Hepatocyte (in vitro differentiated cells): ENCODE data around the gene CDA. TPM values are rescaled to one million over a fixed set of nuclear protein-coding genes. Genes with fewer than 3 reads are reported as not detected.

Experiments
- DNase-seq: peaks from one replicate; pipeline ENCODE4 v3.0.0-alpha.2; 2016; ENCODE audit warnings: low spot score
- H2AFZ ChIP-seq: fragments of 200-600 bp; sonication (generic); 2 replicates; pipeline ENCODE4 v1.6.0; 2016; ENCODE audit warnings: antibody characterized with exemption, mild to moderate bottlenecking
- H3K27ac ChIP-seq: fragments of 200-600 bp; sonication (generic); 2 replicates; pipeline ENCODE4 v1.5.1; 2016; ENCODE audit warnings: mild to moderate bottlenecking
- H3K27me3 ChIP-seq: fragments of 200-600 bp; sonication (generic); 2 replicates; pipeline ENCODE4 v1.6.1; 2016
- H3K36me3 ChIP-seq: fragments of 200-600 bp; sonication (generic); replicated peaks from 2 replicates; pipeline ENCODE4 v1.5.1; 2016; ENCODE audit warnings: low read depth; ENCODE audit not compliant: insufficient read depth
- H3K4me1 ChIP-seq: fragments of 200-600 bp; sonication (generic); 2 replicates; pipeline ENCODE4 v1.5.1; 2016; ENCODE audit warnings: mild to moderate bottlenecking, moderate library complexity; ENCODE audit not compliant: insufficient read depth
- H3K4me2 ChIP-seq: fragments of 200-600 bp; sonication (generic); 2 replicates; pipeline ENCODE4 v1.6.0; 2016
- H3K4me3 ChIP-seq: fragments of 200-600 bp; sonication (generic); 2 replicates; pipeline ENCODE4 v1.5.1; 2016; ENCODE audit warnings: mild to moderate bottlenecking
- H3K79me2 ChIP-seq: fragments of 200-600 bp; sonication (generic); 2 replicates; pipeline ENCODE4 v1.6.0; 2017; ENCODE audit warnings: mild to moderate bottlenecking
- H3K9me2 ChIP-seq: fragments of 200-600 bp; sonication (generic); replicated peaks from 2 replicates; pipeline ENCODE4 v1.6.0; 2017; ENCODE audit warnings: mild to moderate bottlenecking; ENCODE audit not compliant: insufficient read depth
- H3K9me3 ChIP-seq: fragments of 200-600 bp; sonication (generic); 2 replicates; pipeline ENCODE4 v1.5.1; 2016; ENCODE audit warnings: low read depth, mild to moderate bottlenecking
- H4K20me1 ChIP-seq: fragments of 200-600 bp; sonication (generic); 2 replicates; pipeline ENCODE4 v1.6.0; 2016; ENCODE audit warnings: mild to moderate bottlenecking; ENCODE audit not compliant: insufficient read depth, poor library complexity, severe bottlenecking
- EZH2 ChIP-seq: fragments of 200-600 bp; sonication (generic); IDR thresholded peaks from 2 replicates; pipeline ENCODE4 v1.6.1; 2016; ENCODE audit warnings: antibody characterized with exemption, mild to moderate bottlenecking, borderline replicate concordance
- EZH2phosphoT487 ChIP-seq: fragments of 200-600 bp; sonication (generic); IDR thresholded peaks from one replicate; pipeline ENCODE4 v1.6.1; 2018; ENCODE audit warnings: antibody characterized with exemption, mild to moderate bottlenecking, low read depth, moderate library complexity; ENCODE audit not compliant: unreplicated experiment, severe bottlenecking
- WGBS: methylation state at CpG from one replicate; pipeline ENCODE4 v1.1.6; 2016; ENCODE audit warnings: low lambda C conversion rate; ENCODE audit errors: missing lambda C conversion rate; 5-methylcytosine and 5-hydroxymethylcytosine counted together
- polyA plus RNA-seq: library from polyadenylated mRNA; unstranded; fragments of >200 nt; fragmentation: Nextera tagmentation; extraction: Ambion mirVana; gene quantifications from 2 replicates; pipeline ENCODE4 v1.2.1, GENCODE V29; 2016
- total RNA-seq: library from RNA; depleted of rRNA; stranded (reverse); fragments of >200 nt; gene quantifications from 2 replicates; pipeline ENCODE4 v1.2.3, GENCODE V29; 2014
- TF ChIP-seq, protein P1 (sequence below): fragments of 200-600 bp; sonication (generic); IDR thresholded peaks from 2 replicates; pipeline ENCODE4 v1.5.1; 2016; ENCODE audit warnings: antibody characterized with exemption, mild to moderate bottlenecking; ENCODE audit not compliant: poor library complexity

CDA gene
- total and polyA plus RNA-seq, 2 experiments from 2014 or later: 2.1 TPM

DNA sequence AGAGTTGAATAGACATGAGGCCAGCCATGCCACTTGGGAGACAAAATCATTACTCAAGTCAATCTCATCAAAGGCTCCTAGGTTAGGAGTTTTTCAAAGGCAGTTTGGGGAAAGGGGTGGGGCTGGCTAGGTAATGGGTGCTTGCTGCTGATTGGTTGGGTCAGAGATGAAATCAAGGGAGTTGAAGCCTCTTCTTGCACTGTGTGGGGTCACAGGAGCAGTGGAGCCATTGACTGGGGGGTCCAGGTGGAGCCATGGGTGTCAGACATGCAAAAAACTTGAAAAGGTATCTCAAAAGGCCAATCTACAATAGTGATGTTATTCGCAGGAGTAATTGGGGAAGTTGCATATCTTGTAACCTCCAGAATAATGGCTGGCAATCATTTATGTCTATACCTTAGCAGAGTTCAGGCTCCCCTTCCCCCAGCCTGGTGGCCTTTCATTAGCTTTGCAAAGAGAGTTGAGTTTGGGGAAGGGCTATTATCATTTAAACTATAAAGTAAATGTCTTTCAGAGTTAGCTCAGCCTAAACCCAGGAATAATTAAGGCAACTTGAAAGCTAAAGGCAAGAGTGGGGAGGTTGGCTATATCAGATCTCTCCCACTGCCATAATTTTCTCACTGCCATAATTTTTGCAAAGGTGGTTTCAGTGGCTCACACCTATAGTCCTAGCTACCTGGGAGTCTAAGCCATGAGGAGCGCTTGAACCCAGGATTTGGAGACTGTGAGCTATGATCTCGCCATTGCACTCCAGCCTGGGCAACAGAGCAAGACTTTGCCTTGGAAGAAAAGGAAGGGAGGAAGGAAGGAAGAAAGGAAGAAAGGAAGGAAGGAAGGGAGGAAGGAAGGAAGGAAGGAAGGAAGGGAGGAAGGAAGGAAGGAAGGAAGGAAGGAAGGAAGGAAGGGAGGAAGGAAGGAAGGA lies 36.5 kb downstream of the CDA start:
- H3K4me2 ChIP-seq: no peak overlapping the region
- TF ChIP-seq, protein P1, sequence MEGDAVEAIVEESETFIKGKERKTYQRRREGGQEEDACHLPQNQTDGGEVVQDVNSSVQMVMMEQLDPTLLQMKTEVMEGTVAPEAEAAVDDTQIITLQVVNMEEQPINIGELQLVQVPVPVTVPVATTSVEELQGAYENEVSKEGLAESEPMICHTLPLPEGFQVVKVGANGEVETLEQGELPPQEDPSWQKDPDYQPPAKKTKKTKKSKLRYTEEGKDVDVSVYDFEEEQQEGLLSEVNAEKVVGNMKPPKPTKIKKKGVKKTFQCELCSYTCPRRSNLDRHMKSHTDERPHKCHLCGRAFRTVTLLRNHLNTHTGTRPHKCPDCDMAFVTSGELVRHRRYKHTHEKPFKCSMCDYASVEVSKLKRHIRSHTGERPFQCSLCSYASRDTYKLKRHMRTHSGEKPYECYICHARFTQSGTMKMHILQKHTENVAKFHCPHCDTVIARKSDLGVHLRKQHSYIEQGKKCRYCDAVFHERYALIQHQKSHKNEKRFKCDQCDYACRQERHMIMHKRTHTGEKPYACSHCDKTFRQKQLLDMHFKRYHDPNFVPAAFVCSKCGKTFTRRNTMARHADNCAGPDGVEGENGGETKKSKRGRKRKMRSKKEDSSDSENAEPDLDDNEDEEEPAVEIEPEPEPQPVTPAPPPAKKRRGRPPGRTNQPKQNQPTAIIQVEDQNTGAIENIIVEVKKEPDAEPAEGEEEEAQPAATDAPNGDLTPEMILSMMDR: no peak
- TF ChIP-seq EZH2phosphoT487: no peak
- no peak for TF ChIP-seq EZH2
- WGBS: 68% methylated on average over 3 of the region's 3 CpGs

GRCh38 chr1:20626098-20626427 lies 37.2 kb downstream of the CDA start:
- no peaks in the 10 kb centered on the region for H4K20me1 ChIP-seq
- no peaks in the 10 kb centered on the region for H3K9me2 ChIP-seq
- H3K36me3 ChIP-seq: no peaks in the 10 kb centered on the region
- no peak for DNase-seq
- H2AFZ ChIP-seq: no peak overlapping the region
- no peaks in the 10 kb centered on the region for H3K9me3 ChIP-seq
- TF ChIP-seq EZH2phosphoT487 (no peak), EZH2 (no peak)
- TF ChIP-seq, protein P1: no peak
- no peak overlapping the region for H3K27ac ChIP-seq
- no peaks in the 10 kb centered on the region for H3K4me1 ChIP-seq
- H3K4me3 ChIP-seq: no peak overlapping the region
- H3K4me2 ChIP-seq: no peak overlapping the region
- no peaks in the 10 kb centered on the region for H3K27me3 ChIP-seq
- no peaks in the 10 kb centered on the region for H3K79me2 ChIP-seq
- no CpG with 5 or more reads among the region's 1 CpG for WGBS

More for the DNA sequence above, 36.5 kb downstream of the CDA start:
- no peak overlapping the region for H3K27ac ChIP-seq
- H3K9me3 ChIP-seq: no peaks in the 10 kb centered on the region
- no peak overlapping the region for H3K4me3 ChIP-seq
- H4K20me1 ChIP-seq: no peaks in the 10 kb centered on the region
- no peaks in the 10 kb centered on the region for H3K9me2 ChIP-seq
- no peaks in the 10 kb centered on the region for H3K79me2 ChIP-seq
- no peaks in the 10 kb centered on the region for H3K36me3 ChIP-seq
- no peak overlapping the region for H2AFZ ChIP-seq
- no peak for DNase-seq
- no peaks in the 10 kb centered on the region for H3K27me3 ChIP-seq
- H3K4me1 ChIP-seq: no peaks in the 10 kb centered on the region

DNA sequence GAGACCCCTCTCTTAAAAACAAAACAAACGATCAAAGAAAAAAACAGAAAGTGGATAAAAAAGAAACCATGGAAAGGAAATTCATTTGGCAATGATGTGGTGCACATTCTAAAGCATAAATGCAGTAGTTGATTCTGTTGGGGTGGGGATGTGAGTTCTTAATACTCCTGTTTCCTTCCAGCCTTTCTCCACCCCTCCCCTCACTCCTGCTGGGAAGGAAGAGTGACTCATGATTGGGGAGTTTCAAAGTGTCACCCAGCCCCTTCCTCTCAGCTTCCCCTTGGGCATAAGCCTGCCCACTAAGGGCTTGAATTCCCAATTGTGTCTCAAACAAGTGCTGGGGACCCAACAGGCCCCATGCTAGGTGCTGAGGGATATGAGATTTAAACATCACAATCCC lies 37.6 kb downstream of the CDA start:
- Histone ChIP-seq H3K4me2 (no peak overlapping the region), H3K27ac (no peak overlapping the region), H4K20me1 (no peaks in the 10 kb centered on the region), H3K4me1 (no peaks in the 10 kb centered on the region), H3K27me3 (no peaks in the 10 kb centered on the region), H3K36me3 (no peaks in the 10 kb centered on the region), H3K9me2 (no peaks in the 10 kb centered on the region), H3K79me2 (no peaks in the 10 kb centered on the region), H3K4me3 (no peak overlapping the region), H3K9me3 (no peaks in the 10 kb centered on the region), H2AFZ (no peak overlapping the region)
- no peak for DNase-seq
- 82% methylated on average over 1 of the region's 1 CpG for WGBS
- TF ChIP-seq, protein P1: no peak
- no peak for TF ChIP-seq EZH2
- no peak for TF ChIP-seq EZH2phosphoT487
